HG03159 (cell line): ENCODE data around the gene PSMG2.
"Not testable (repeated sequence)": the region's sequence is repeated elsewhere in the genome, so short reads cannot be mapped to it uniquely, and the experiment has no call there.

Experiments used
- ATAC-seq: cut with Tn5 transposase; IDR thresholded peaks from one replicate; pipeline ENCODE4 v1.9.1; 2021; ENCODE audit warnings: mild to moderate bottlenecking, moderate library complexity; ENCODE audit not compliant: unreplicated experiment

PSMG2 gene

GRCh38 chr18:12721495-12722275 lies 18.8 kb downstream of the PSMG2 start:
- no peak for ATAC-seq

- ATAC-seq: no peak
These were observed 19.9 kb downstream of the PSMG2 start for GRCh38 chr18:12722731-12723130.

GRCh38 chr18:12726331-12726730 lies 23.5 kb downstream of the PSMG2 start:
- no peak for ATAC-seq

- ATAC-seq: no peak
These were observed 24.1 kb downstream of the PSMG2 start for GRCh38 chr18:12726774-12727550.

GRCh38 chr18:12737243-12737902 lies 34.5 kb downstream of the PSMG2 start:
- ATAC-seq: no peak

GRCh38 chr18:12741351-12741750 lies 38.5 kb downstream of the PSMG2 start:
- no peak for ATAC-seq

GRCh38 chr18:12742453-12742852 lies 39.6 kb downstream of the PSMG2 start:
- no peak for ATAC-seq

GRCh38 chr18:12744103-12744502 lies 41.3 kb downstream of the PSMG2 start:
- ATAC-seq: no peak

- no peak for ATAC-seq
These were observed 42.4 kb downstream of the PSMG2 start for GRCh38 chr18:12745095-12745795.

- ATAC-seq: no peak
These were observed 44.9 kb downstream of the PSMG2 start for GRCh38 chr18:12747530-12748315.

- ATAC-seq: no peak
These were observed 45.8 kb downstream of the PSMG2 start for GRCh38 chr18:12748671-12749070.

GRCh38 chr18:12749121-12749520 lies 46.3 kb downstream of the PSMG2 start:
- ATAC-seq: no peak

- no peak for ATAC-seq
These were observed 47.4 kb downstream of the PSMG2 start for GRCh38 chr18:12750076-12750714.

- no peak for ATAC-seq
These were observed 48.1 kb downstream of the PSMG2 start for GRCh38 chr18:12750715-12751502.

- no peak for ATAC-seq
These were observed 48.7 kb downstream of the PSMG2 start for GRCh38 chr18:12751503-12751884.

- no peak for ATAC-seq
These were observed 49.0 kb downstream of the PSMG2 start for GRCh38 chr18:12751891-12752290.

GRCh38 chr18:12754511-12754910 lies 51.7 kb downstream of the PSMG2 start:
- no peak for ATAC-seq

GRCh38 chr18:12755606-12756005 lies 52.8 kb downstream of the PSMG2 start:
- ATAC-seq: not testable (repeated sequence)

GRCh38 chr18:12756619-12757239 lies 53.9 kb downstream of the PSMG2 start:
- ATAC-seq: not testable (repeated sequence)
